Left cardiac atrium (tissue), 4 donors: Measurements from ENCODE around the gene FGD4. TPM values are rescaled to one million over a fixed set of nuclear protein-coding genes. Genes with fewer than 3 reads are reported as not detected.
"Not testable (repeated sequence)": the region's sequence is repeated elsewhere in the genome, so short reads cannot be mapped to it uniquely, and the experiment has no call there.

Experiments used
- ATAC-seq, 2 donors: fragments of 200-7000 bp; cut with Tn5 transposase; one replicate each; pipeline ENCODE4 v1.9.1; 2020; ENCODE audit warnings: mild to moderate bottlenecking in 2 of 2, moderate library complexity in 2 of 2
- DNase-seq: peaks from one replicate; pipeline ENCODE4 v3.0.0-alpha.2; 2020
- intact Hi-C, 2 donors: fragments of 100-400 bp; cut with DNase I; formaldehyde crosslinking; loops; one replicate each; pipeline versions ENCODE4 v1.14.1 to v1.15.1; 2022 to 2023
- total RNA-seq, 2 donors: library from RNA; stranded (reverse); fragmentation: NEBNext Ultra II Directional; extraction: Animal tissue kit (Norgen Biotek cat#: 25700); gene quantifications; one replicate each; pipeline ENCODE4 v1.2.1, GENCODE V29; 2021
- donor health status: DM: no; HTN: yes; CAD: no.
- donor health status: DM: no; HTN: yes; CAD: no; lungs with severe emphysema.
- donor health status: DM: yes; HTN: yes; CAD: no.
- donor health status: Dilated cardiomyopathy.

FGD4 gene
- total RNA-seq, 2 donors from 2014 or later, result 15.9 to 16.0 TPM

DNA sequence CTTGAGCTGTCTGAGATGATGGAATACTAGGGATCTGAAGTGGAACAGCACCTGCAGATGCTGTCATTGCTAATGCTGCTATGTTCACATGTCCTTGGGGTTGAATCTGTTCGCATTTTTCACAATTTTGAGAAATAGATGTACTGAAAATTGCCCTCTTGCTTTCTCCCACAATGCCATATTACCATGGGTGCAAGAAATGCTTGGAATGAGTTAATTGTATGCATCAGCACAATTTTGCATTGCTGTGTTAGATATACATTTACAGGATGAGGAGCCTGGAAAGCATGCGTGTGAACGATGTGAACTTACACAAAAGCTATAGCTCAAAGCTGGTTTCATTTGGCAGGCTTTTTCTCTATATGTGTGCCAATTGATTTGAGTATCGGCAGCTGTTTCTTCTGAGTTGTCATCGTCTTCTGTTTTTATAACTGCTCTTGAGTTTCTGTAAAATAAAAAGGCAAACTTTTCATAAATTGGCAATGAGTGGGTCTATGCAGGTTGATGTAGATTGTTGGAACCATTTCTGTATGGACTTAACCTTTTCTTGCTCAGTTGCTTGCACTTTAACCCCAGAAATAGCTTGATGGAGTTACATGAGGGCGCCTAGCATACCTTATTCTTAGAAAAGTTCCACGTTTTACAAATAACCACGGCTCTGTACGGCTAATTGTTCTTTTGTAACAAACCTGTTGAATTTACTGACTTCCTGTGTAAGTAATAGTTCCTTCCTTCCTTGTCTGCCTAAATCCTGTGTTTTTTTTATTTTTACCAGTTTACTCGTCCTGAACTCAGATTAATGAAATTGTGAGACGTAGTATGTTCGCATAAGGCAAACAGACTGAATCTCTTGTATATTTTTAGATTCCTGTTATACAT is 105.9 kb downstream of the FGD4 start:
- ATAC-seq (no peak), DNase-seq (no peak)
- intact Hi-C loops, result no loop called here

DNA sequence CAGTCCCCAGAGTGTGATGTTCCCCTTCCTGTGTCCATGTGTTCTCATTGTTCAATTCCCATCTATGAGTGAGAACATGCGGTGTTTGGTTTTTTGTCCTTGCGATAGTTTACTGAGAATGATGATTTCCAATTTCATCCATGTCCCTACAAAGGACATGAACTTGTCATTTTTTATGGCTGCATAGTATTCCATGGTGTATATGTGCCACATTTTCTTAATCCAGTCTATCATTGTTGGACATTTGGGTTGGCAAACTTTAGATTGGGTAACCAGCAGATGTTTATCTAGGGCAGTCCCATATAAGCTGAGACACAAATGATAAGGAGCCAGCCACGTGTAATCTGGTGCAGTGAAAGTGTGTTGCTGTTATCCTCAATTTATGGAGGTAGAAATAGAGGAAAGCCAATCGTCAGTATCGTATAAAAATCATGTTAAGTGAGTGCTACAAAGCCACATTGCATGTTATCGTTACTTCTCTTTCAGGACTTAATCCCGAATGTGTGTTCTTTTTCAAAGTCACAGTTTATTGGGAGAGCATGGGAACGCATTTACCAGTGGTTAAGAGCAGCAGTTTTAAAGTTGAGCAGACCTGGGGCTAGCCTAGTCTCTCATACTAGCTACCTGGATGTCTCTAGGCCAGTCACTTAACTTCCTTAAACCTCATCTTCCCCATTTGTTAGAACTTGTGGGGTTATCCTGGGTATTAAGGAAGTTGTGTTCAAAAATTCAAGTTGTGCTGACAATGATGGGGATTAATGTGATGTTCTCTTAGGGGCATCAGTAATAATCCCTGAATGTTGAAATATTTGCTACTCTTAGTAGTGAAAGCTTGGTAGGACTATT is 108.0 kb downstream of the FGD4 start:
- ATAC-seq, intact Hi-C loops, DNase-seq: not testable (repeated sequence)

DNA sequence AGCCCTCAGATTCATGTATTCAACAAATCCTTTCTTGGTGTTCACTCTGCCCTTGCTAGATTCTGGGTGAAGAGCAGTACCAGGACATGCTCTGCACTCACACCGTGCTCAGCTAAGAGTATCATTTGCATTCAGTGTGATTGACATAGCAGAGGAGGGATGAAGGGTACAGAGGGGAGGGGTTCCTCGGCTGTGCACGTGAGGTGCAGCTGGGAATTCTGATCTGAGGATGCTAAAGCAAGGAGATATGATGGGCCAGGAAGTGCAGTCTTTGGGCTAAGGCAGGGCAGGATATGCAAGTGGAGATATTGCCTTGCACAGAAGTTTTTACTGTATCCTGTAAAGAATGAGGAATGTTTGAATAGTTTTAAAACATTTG is 108.6 kb downstream of the FGD4 start:
- intact Hi-C loops, result no loop called here
- no peak for ATAC-seq

DNA sequence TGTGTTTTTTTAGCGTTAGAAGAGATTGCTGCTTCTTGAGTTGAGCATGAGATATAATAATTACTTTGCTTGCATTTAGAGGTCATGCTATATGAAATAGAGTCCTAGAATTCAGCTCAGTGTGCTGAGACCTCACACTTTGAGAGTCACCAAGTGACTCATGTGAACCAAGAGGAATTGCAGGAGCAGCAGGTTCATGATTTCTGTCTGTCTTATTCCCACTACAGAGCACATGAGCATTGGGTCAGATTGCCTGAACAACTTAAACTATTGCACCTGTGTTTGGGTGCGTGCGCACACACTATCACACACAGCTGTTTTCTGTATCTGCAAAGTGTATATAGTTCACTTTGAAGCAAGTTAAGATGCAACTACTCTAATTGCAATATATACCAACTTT is 109.3 kb downstream of the FGD4 start:
- DNase-seq (no peak), ATAC-seq (no peak)
- intact Hi-C loops, result no loop called here

More for the DNA sequence above, 108.6 kb downstream of the FGD4 start:
- DNase-seq, result no peak

DNA sequence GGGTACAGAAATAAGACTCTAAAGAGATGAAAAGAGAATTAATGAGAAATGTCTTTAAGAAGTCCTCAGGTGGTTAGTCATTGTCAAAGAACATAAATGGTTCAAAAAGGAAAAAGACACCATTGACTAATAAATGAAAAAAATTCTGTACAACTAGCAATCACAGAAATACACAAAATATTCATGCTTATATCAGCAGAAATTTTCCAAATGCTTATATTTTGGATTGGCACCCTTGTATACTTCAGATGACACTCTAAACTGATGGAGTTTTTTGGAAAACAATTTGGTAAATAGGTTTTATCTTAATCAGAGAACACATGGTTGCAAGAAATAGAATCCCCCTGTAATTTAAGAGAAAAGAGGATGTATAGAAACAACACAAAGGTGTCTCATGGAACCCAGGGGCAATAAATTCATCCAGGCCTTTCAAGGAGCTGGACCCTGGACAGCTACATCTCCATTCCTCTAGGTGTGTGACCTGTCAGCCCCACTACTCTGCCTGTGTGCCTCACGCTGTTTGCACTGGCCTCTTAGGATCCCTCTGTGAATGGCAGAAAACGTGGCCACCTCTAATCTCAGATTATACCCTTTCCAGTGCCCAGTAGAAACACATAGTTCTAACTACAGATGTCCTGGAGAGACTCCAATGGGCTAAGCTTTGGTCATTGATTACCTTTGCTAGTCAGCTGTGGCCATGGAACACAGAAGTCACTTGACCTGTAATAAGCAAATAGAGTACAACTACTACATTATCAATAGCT is 110.2 kb downstream of the FGD4 start:
- no peak for DNase-seq
- no peak for ATAC-seq
- intact Hi-C loops, result no loop called here

DNA sequence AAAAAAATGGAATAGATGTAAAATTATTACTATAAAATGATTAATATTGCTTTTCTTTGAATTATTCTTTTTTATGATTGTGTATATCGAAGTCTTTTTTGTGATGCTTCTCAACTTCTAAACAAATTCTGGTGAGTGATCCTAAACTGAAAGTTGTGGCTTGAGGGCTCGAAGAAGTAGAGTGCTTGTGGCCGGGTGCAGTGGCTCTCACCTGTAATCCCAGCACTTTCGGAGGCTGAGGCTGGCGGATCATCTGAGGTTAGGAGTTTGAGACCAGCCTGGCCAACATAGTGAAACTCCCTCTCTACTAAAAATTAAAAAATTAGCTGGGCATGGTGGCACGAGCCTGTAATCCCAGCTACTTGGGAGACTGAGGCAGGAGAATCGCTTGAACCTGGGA is 112.6 kb downstream of the FGD4 start:
- DNase-seq, ATAC-seq, intact Hi-C loops: not testable (repeated sequence)

DNA sequence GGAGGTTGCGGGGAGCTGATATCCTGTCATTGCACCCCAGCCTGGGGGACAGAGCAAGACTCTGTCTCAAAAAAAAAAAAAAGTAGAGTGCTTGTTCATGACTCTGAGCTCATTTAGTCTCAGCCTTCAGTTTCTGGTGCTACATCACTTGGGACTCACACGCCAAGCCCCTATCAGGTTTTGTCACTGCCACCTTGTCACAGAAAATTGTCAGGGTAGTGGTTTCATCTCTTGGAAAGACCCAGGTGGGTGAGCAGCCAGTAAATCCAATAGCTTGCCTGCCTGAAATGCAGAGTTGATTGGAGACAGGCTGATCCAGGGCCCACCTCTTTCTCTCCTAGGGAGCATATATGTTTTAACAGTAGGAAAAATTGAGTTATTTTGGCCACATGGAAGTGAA is 113.0 kb downstream of the FGD4 start:
- no peak for DNase-seq
- ATAC-seq, result no peak
- intact Hi-C loops, result no loop called here

DNA sequence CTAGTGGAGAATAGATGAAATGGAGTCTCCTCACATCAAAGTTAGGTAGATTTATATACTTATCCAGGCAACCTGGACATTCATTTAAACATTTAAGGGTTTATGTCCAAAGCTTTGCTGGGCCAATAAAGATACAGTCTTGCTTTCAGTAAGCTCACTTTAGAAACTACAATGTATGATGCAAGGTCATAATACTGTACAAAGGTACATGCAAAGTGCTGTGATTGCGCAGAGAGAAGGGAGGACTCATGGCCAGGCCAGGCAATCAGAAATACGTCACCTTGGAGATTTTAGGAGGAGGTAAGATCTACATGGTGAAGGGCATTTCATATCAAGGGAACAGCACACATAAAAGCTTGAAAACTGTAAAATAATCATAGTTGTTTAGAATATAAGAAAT is 113.6 kb downstream of the FGD4 start:
- intact Hi-C loops, result no loop called here
- ATAC-seq (peak in 1 of 2 donors; percentile 38), DNase-seq (no peak)

DNA sequence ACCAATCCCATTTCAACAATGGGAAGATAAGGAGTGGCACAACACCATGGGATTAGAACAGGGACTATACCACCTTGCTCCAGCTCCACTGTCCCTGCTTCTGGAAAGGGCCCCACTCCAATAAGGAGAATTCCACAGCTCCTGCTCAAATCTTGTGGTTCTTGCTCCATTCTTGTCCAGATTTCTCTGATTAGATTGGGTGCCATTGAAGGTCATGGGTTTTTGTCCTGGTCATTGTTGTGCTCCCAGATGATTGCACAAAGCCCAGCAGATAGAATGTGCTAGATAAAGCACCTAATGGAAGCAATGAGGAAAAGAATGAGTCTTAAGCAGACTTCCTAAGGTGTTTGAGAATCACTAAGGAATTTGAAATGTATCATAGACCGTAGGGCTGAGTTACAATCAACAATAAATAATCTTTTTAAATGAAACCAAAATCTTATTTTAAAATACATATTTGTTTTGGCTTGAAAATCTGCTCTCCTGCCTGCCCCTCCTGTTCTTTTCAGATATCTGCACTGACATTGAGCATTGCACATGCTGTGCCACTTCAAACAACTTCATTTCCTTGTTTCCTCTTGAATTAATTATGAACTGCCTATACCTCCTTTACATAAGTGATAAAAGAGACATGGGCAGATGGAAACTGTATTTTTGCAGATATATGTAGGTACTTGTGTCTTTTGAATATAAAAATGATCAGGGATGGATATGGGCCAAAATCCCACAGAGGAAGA is 115.9 kb downstream of the FGD4 start:
- intact Hi-C loops, result no loop called here
- DNase-seq, result no peak
- ATAC-seq, result no peak

DNA sequence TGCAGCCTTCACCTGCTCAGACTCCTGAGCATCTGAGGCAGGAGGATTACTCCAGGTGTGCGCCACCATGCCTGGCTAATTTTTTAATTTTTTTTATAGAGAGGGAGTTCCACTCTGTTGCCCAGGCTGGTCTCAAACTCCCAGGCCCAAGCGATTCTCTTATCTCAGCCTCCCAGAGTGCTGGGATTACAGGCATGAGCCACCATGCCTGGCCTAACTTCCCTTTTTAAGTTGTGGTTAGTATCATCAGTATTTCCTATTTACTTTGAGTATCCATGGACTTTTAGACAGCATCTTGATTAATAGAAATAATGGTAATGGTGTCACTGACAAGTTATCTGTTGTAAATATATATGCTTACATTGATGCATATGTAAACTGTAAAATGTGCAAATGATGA is 116.9 kb downstream of the FGD4 start:
- no peak for DNase-seq
- intact Hi-C loops, result no loop called here
- ATAC-seq, result no peak

DNA sequence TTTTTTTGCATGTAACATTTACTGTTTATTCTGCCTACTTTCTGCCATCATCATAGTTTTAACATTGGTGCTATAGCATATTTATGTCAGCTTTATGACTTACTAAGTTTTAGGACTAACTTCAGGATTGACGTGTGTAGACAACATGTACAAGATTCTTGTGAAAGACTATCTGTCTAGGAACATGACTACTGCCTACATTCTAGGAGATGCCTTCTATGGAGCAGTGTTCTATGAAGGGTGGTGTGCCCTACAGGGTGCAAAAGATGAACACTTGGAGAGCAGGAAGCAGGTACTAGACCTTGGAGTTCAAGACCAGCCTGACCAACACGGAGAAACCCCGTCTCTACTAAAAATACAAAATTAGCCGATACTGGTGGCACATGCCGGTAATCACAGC is 118.6 kb downstream of the FGD4 start:
- no peak for ATAC-seq
- intact Hi-C loops, result no loop called here

DNA sequence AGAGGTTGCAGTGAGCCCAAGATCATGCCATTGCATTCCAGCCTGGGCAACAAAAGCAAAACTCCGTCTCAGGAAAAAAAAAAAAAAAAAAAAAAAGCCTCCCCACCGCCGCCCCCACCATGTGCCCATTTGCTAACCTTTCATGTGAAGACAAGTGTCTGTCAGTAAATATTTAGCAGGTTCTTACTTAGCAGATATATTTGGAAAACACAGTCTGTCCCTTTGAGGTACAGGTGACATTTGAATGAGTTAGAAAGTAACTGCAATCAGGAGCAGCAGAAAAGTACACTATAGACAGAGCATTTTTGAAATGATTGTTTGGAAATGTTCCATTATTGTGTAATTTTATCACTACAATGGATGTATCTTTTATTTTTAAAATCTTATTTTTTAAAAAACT is 119.7 kb downstream of the FGD4 start:
- intact Hi-C loops, result no loop called here
- DNase-seq (no peak), ATAC-seq (no peak)

More for the DNA sequence above, 118.6 kb downstream of the FGD4 start:
- no peak for DNase-seq

DNA sequence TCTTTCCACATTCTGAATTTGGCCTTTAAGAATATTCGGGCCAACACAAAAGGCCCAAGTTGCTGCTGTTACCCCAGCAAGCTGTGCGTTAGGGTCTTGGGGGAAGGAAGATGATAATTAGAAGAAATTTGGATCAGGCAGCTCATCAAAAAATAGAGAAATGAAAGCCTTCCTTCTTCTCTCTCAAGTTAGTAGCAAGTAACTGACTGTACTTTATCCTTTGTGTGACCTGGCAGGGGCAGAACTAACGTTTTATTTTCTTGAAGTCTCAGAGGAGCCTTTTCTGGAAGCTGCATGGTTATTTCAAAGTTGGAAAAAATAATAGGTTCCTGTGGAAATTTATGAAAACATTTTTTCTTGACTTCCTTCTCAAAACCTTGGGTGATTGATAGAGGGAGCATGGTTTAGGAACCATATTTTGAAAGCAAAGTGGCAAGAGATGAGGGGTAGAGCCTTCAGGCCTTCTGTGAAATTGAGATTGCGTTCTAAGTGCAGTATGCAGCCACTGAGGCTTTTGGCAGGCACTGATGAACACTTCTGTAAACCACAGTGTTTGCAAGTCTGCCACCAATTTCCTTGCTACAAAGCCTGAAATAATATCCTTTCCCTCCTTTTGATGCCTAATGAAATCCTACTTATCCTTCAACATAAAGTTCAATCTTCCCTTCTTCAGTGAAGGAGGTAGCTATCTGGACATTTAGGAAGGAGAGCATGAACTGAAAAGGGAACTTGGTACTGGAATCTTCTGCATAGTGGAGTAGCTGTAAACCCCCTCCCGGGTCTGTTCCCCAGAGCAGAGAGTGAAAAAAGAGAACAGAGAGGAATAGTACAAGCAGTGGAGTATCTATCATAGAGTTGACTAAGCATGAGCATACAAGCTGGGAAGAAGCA is 123.2 kb downstream of the FGD4 start:
- DNase-seq (no peak), ATAC-seq (peak; percentile 67 to 76)
- intact Hi-C loops, result no loop called here

DNA sequence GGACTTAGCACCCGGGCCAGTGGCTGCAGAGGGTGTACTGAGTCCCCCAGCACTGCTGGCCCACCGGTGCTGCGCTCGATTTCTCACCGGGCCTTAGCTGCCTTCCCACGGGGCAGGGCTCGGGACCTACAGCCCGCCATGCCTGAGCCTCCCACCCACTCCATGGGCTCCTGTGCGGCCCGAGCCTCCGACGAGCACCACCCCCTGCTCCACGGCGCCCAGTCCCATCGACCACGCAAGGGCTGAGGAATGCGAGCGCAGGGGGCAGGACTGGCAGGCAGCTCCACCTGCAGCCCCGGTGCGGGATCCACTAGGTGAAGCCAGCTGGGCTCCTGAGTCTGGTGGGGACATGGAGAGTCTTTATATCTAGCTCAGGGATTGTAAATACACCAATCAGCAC is 126.4 kb downstream of the FGD4 start:
- ATAC-seq, intact Hi-C loops, DNase-seq: not testable (repeated sequence)

DNA sequence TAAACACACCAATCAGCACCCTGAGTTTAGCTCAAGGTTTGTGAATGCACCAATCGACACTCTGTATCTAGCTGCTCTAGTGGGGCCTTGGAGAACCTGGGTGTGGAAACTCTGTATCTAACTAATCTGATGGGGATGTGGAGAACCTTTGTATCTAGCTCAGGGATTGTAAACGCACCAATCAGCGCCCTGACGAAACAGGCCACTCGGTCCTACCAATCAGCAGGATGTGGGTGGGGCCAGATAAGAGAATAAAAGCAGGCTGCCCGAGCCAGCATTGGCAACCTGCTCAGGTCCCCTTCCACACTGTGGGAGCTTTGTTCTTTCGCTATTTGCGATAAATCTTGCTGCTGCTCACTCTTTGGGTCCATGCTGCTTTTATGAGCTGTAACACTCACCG is 127.0 kb downstream of the FGD4 start:
- DNase-seq, ATAC-seq, intact Hi-C loops: not testable (repeated sequence)

DNA sequence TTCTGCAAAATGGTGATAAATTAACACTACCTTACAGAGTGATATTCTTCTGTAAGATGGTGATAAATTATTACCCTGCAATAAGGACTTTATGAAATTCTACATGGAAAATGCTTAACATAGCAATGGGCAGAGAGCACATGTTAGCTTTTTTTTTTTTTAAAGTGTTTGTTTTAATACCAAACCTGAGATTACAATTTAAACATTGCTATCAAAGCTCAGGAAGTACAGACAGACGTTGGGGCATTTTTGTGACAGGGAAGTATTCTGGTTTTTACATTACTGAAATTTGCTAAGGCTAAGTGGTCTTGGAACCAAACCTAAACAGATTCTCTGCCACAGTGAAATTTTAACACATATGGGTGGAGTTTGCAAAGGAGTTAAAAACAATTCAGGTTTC is 133.1 kb downstream of the FGD4 start:
- ATAC-seq (no peak), DNase-seq (no peak)
- intact Hi-C loops, result no loop called here

DNA sequence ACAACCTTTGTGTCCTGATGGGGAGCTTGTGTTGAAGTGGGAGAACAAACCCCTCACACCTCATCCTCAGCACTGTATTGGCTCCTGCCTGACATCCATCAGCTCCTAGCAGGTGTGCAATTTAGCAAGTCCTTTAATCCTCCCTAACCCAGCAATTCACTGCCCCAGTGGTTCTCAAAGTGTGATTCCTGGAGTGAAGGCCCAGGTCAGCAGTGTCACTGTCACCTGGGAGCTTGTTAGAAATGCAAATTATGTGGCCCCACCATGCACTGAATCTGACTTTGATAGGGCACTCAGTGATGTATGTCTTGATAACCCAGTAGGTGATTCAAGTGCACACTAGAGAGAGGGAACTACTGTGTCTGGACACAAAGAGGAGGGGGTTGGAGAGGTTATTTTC is 133.6 kb downstream of the FGD4 start:
- ATAC-seq (no peak), DNase-seq (no peak)
- intact Hi-C loops, result no loop called here

DNA sequence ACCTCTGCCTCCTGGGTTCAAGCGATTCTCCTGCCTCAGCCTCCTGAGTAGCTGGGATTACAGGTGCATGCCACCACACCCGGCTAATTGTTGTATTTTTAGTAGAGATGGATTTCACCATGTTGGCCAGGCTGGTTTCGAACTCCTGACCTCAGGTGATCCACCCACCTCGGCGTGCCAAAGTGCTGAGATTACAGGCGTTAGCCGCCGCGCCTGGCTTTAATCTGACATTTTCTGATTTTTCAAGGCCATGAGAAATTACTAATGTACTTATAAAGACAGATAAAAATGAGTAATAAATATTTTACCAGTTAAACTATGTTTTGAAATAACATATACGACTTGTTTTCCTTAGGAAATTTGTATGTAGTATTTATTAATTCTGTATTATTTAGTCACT is 134.1 kb downstream of the FGD4 start:
- intact Hi-C loops, DNase-seq, ATAC-seq: not testable (repeated sequence)
